Esophagus squamous epithelium (tissue), 4 donors: ENCODE measurements around the gene MMP7.

ENCODE experiments used
- CTCF ChIP-seq, 6 experiments: fragments of 450-650 bp in 4 of 6; fragments of 200-600 bp in 2 of 6; sonication (generic) in 2 of 6; IDR thresholded peaks; one replicate each; pipeline ENCODE4 v1.5.1; 2016 to 2019; ENCODE audit warnings: antibody characterized with exemption in 6 of 6, mild to moderate bottlenecking in 4 of 6, moderate library complexity in 4 of 6
- POLR2A ChIP-seq, 4 donors: fragments of 450-650 bp; IDR thresholded peaks; one replicate each; pipeline ENCODE4 v1.6.1; 2017; ENCODE audit warnings: antibody characterized with exemption in 4 of 4, mild to moderate bottlenecking in 4 of 4, moderate library complexity in 3 of 4

GRCh38 chr11:102521121-102521520, 9.4 kb downstream of the MMP7 start:
- TF ChIP-seq CTCF (IDR thresholded peaks at IDR 0.05) (no peak), POLR2A (IDR thresholded peaks at IDR 0.05) (no peak)
